ENCODE measurements around the gene THRB.

THRB gene

DNA sequence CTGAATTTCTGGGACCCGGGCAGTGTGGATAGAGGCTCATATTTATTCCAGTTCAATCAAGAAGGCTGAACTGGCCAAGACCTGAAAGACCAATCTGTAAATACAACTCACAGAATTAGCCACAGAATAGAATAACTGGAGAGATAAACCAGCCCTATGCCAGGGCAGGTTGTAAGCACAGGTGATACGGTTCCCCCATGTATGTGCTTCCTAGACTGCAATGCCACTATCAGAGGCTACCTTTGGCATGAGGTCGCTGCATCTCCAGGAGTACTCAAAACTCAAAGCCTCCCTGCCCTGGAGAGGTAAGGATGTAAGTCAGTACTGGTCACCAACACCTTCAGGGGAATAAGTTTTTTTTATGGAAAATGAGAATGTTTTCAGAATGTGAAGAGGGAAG, 314.0 kb downstream of the THRB start:
- no peak for DNase-seq (ENCODE audit: low spot score)

DNA sequence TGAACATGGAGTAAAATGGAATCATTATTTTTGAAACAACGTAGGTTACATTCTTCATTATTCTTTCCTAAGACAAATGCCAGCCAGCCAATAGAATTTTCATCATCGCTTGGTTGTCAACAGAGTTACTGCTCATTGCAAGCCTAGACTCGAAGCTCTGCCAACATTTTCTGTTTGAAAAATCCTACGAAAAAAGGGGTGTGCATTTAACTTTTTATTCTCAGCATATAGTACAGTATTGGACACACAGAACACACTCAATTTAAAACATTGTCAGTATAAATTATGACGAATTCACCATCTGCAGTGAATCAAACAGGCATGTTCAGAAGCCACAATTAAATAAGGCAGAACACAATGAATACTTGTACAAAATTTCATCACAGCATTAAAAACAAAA, 317.4 kb downstream of the THRB start:
- no peak for DNase-seq (ENCODE audit: low spot score)

DNA sequence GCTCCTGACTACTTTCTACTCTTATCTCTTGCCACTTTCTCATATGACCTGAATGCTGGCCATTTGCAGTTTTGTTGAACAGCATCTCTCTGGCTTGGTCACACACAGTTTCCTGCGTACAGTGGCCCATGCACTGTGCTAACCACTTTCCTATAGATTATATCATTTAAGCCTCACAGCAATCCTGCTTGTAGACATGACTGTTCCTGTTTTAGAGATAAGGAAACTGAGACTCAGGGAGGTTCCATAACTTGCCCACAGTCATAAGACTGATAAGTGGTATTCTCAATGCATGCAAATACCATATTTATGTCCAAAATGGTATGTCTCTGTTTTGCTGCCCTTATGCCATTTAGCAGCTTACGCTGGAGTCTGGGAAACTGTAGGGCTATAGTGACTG, 320.0 kb downstream of the THRB start:
- no peak for DNase-seq (ENCODE audit: low spot score)

DNA sequence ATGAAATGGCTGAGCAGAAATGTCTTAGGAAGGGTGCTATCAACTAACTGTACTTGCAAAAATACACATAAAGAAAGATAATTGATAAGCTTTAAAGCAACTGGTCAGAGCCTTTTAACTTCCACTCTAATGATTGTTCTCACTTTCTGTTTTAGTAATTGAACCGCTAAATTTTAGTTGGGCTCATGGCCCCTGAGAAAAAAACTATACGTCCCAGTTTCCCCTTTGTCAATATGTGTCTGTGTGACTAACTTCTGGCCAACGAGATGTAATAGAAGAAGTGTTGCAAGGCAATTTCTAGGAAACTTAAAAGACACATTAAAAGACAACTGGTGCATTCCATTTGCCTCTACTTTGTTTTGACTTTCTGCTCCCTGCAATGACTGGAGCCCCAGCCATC, 325.7 kb downstream of the THRB start:
- DNase-seq (ENCODE audit: low spot score), result no peak

GRCh38 chr3:24167429-24167828, 327.2 kb downstream of the THRB start:
- DNase-seq (ENCODE audit: low spot score), result no peak

DNA sequence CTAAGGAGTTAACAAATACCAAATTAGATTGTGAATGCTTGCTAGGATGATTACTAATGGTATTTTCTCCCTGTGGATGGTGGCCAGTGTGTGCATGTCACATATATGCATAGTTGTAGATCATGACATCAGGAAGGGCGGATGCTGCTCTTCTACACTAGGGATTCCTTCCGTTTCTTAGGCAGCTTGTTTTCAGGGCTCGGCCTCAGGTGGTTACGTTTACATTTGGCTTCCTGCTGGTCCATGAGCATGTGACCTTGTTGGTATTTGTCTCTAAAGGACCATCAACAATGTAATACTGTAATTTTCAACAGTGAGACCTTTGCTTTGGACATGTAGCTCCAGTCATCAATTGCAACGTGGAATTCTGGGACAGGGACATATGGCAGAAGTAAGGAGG, 328.1 kb downstream of the THRB start:
- DNase-seq (ENCODE audit: low spot score), result no peak

- DNase-seq (ENCODE audit: low spot score), result no peak
These were observed 329.1 kb downstream of the THRB start for GRCh38 chr3:24165603-24165982.

DNA sequence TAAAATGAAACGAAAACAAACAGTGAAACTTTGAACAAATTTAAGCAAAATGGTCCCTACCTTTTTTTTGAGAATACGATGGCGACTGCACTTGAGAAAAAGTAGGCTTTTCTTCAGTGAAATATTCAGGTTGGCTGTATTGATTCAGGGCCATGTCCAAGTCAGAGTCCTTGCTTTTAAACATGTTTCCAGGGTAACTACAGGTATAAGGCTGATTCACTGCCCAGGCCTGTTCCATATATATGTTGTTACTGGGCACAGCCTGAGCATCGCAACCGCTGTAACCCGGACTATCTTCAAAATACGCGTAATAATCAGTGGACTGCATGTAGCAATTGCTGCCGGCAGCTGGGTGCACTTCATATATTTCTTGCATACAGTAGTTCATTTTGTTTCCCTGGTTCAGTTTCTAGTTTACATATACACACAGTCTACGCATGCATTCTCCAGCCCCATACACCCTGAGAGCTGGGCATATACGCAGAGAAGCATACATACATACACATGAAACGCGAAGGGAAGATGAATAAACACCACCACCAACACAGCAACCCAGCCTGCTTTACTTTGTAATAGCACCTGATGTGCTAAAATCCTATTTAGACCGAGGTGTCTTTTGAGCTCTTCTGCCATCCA, 329.6 kb downstream of the THRB start:
- DNase-seq (ENCODE audit: low spot score), result no peak

DNA sequence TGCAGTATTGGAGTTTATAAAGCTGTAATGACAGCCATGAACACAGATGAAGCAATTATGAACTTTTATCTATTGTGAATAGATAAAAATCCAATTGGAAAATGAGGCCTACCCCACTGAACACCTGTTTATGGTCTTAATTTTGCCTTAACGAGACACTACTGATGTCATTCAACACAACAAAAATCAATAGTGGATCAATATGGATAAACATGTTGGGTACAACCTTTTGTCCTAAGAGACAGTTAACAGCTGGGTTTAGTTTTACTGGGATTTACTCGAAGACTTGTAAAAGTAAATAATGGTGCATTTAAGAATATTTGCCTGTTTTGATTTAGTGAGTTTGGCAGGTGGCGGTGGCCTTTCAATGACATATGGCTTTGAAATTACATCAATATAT, 331.7 kb downstream of the THRB start:
- DNase-seq (ENCODE audit: low spot score), result no peak

- DNase-seq (ENCODE audit: low spot score), result no peak
These were observed 332.8 kb downstream of the THRB start for GRCh38 chr3:24161841-24162240.

DNA sequence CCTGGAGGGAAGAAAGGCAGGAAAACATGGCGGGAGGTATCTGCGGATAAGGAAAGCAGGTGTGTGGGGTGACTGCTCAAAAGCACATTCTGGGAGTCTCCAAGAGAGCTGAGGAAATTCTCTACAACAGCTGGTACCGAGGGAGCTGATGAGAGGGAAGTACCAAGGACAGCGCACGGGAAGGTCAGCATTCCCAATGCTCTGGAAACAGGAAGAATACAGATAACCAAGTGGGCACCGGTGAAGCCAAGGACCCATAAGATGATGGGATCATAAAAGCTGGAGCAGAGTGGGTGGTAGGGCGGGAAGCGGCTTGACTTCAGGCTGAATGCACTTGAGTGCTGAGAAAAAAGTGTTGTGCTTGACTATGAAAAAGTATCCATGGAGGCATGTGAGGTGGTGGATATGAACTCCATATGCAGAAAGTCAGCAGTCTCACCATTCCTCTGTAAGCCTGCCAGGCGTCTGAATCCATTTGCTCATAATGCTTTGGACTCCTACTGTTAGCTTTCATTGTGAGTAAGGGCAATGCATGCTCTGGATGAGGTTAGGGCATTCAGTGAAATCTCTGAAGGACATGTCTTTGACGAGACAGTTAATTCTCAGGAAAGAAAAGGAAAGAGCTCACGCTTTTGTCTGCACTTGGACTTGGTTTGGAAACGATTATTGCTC, 334.1 kb downstream of the THRB start:
- no peak for DNase-seq (ENCODE audit: low spot score)

- no peak for DNase-seq (ENCODE audit: low spot score)
These were observed 335.7 kb downstream of the THRB start for GRCh38 chr3:24158761-24159454.

- DNase-seq (ENCODE audit: low spot score), result no peak
These were observed 337.5 kb downstream of the THRB start for GRCh38 chr3:24157106-24157505.

DNA sequence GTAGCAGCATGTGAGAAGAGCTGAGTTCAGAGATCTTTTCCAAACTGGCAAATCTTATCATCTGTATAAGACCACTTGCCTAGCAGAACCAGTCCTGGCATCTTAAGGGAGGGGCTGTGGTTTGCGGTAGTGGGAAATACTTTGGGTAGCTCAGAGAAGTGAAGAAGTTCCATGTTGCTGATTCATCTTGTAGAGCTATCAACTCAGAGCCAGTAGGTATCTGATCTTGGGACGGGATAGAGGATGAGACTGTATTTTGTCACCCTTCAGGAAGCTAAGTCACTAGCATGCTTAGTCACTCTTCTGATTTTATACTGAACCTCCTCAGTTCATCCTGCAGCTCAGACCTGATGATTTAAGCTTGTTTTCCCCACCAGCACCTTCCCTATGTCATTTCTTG, 338.2 kb downstream of the THRB start:
- DNase-seq (ENCODE audit: low spot score), result no peak

DNA sequence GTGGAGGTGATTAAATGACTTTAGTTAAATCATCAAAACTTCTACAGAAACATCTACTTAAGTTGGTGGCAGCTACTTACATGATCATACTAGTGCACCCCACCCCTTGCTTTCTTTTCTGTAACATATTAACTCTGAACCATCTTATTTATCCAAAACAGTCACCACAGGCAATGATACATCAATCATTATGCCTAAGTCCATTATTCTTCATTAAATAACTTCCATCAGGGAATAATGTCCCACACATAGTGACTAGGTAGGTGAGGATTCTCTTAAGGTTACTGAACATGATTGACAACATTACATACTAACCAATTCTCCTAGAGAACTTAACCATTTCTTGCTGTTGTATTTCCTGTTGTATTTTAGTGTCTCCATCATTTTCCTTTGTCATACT, 339.4 kb downstream of the THRB start:
- no peak for DNase-seq (ENCODE audit: low spot score)

- DNase-seq (ENCODE audit: low spot score), result no peak
These were observed 339.9 kb downstream of the THRB start for GRCh38 chr3:24154781-24155180.

GRCh38 chr3:24154013-24154695, 340.5 kb downstream of the THRB start:
- no peak for DNase-seq (ENCODE audit: low spot score)

DNA sequence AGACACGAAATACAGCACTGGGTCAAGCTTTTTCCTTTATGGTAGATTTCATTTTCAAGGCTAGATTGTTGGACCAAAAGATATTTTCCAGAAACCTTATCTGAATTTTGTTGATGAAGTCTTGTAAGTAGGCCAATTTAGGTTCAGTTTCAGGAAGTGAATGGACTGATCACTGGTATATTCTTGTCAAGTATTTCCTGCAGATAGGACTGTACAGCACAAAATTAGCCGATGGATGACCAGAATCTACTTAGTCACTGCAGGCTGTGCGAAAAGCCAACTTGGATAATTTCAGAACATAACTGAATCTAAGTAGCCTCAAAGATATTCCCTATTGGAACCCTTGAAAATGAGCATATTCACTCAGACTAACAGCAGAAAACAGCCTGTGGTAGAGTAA, 343.1 kb downstream of the THRB start:
- DNase-seq (ENCODE audit: low spot score), result no peak

GRCh38 chr3:24149032-24149431, 345.6 kb downstream of the THRB start:
- DNase-seq (ENCODE audit: low spot score), result no peak

DNA sequence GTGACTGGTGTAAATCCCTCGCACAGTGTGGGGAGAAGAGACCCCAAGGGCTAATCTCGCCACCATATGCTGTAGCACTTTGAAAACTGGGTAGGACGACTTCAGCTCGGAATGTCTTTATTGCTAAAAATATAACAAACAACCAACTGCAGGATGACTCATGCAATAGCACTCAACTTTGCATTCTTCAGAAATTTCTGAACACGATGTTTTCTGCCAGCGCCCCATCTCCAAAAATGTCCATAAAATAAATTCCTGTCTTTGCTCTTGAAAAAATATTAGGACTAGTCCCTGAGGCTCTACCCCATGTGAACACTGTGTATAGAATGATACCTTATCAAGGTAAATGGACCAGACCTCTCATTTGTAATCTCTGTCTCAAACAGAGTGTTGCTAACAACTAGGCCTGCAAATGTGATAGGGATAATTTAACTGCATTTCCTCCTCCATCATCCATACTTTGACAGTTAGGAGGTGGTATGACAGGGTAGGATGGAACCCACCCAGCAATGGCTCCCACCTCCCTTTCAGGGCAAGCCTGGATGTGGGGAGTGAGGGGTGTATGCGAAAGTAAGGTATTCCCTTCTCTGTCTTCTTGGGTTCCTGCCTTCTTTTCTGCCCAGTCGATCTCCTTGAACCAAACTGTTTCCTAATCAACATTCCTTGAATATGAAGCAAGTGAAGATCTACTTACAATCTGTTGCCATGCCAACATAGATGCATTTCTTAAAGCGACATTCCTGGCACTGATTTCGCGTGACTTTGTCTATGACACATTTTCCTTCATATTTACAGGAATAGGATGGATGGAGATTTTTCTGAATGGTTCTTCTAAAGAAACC, 348.4 kb downstream of the THRB start:
- DNase-seq (ENCODE audit: low spot score), result no peak

DNA sequence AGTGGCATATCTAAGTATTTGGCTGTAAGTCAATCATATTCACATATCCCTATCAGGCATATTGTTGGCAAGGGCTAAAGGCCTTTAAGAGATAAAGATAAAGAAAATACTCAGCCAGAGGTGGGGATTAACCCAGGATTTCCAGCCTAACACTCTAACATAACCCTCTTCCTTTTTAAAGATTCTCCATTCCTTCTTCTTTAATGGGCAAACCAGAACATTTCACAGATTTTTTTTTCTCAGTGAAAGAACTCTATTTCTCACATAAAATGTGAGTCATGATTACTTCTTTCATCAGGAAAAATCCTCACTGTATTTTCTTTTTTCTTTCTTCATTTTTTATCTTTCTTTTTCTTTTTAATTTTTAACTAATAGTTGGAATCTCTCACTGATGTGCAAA, 349.2 kb downstream of the THRB start:
- DNase-seq (ENCODE audit: low spot score), result no peak

- no peak for DNase-seq (ENCODE audit: low spot score)
These were observed 352.5 kb downstream of the THRB start for GRCh38 chr3:24142127-24142526.
